Muscle of arm (tissue), 12 donors: ENCODE measurements around the gene PCNX2. TPM values are rescaled to one million over a fixed set of nuclear protein-coding genes. Genes with fewer than 3 reads are reported as not detected.
A peak's percentile ranks its signal among the peaks of the same experiment; 100 is the strongest.

Experiments used
- DNase-seq: peaks from one replicate; pipeline ENCODE4 v3.0.0-alpha.2; 2013
- polyA plus RNA-seq, 12 donors: library from polyadenylated mRNA; unstranded; fragments of 120-200 nt; gene quantifications; one replicate each; pipeline ENCODE4 v1.2.1, GENCODE V29; 2013; ENCODE audit not compliant: insufficient read length in 12 of 12

PCNX2 gene
- polyA plus RNA-seq, 12 donors = 1.5 to 17.6 (median 3.3) TPM; not detected in 1

- DNase-seq = no peak
Observed at GRCh38 chr1:233261695-233262094, 33.8 kb downstream of the PCNX2 start.

- no peak for DNase-seq
Observed at GRCh38 chr1:233261206-233261605, 34.3 kb downstream of the PCNX2 start.

GRCh38 chr1:233257786-233258185 is 37.7 kb downstream of the PCNX2 start:
- no peak for DNase-seq

- no peak for DNase-seq
Observed at GRCh38 chr1:233256789-233257188, 38.7 kb downstream of the PCNX2 start.

GRCh38 chr1:233256191-233256590 is 39.3 kb downstream of the PCNX2 start:
- no peak for DNase-seq

GRCh38 chr1:233255145-233255544 is 40.4 kb downstream of the PCNX2 start:
- no peak for DNase-seq

GRCh38 chr1:233253832-233254331 is 41.6 kb downstream of the PCNX2 start:
- DNase-seq = no peak

GRCh38 chr1:233253231-233253831 is 42.2 kb downstream of the PCNX2 start:
- no peak for DNase-seq

- no peak for DNase-seq
Observed at GRCh38 chr1:233252441-233252840, 43.1 kb downstream of the PCNX2 start.

- DNase-seq = no peak
Observed at GRCh38 chr1:233251201-233251720, 44.3 kb downstream of the PCNX2 start.

- no peak for DNase-seq
Observed at GRCh38 chr1:233248014-233248413, 47.5 kb downstream of the PCNX2 start.

GRCh38 chr1:233246965-233247364 is 48.6 kb downstream of the PCNX2 start:
- peak; percentile 60 for DNase-seq

- no peak for DNase-seq
Observed at GRCh38 chr1:233245191-233245765, 50.2 kb downstream of the PCNX2 start.

- no peak for DNase-seq
Observed at GRCh38 chr1:233244183-233244582, 51.3 kb downstream of the PCNX2 start.

GRCh38 chr1:233242827-233243483 is 52.6 kb downstream of the PCNX2 start:
- DNase-seq = no peak

- DNase-seq = no peak
Observed at GRCh38 chr1:233241759-233242158, 53.8 kb downstream of the PCNX2 start.

- peak; percentile 78 for DNase-seq
Observed at GRCh38 chr1:233240829-233241682, 54.5 kb downstream of the PCNX2 start.

- no peak for DNase-seq
Observed at GRCh38 chr1:233240371-233240770, 55.2 kb downstream of the PCNX2 start.

- DNase-seq = no peak
Observed at GRCh38 chr1:233238884-233239431, 56.6 kb downstream of the PCNX2 start.

- DNase-seq = peak; percentile 65
Observed at GRCh38 chr1:233237647-233238046, 57.9 kb downstream of the PCNX2 start.

- DNase-seq = no peak
Observed at GRCh38 chr1:233233508-233234040, 62.0 kb downstream of the PCNX2 start.
